GM19452 (cell line): Measurements from ENCODE around the gene CAMK1D.

Experiments
- ATAC-seq: cut with Tn5 transposase; IDR thresholded peaks from one replicate; pipeline ENCODE4 v1.9.1; 2021; ENCODE audit not compliant: unreplicated experiment

Gene CAMK1D

GRCh38 chr10:12397941-12398340 is 48.6 kb downstream of the CAMK1D start:
- ATAC-seq, result no peak

- ATAC-seq, result no peak
Measured at GRCh38 chr10:12400266-12400931, 51.1 kb downstream of the CAMK1D start.

- no peak for ATAC-seq
Measured at GRCh38 chr10:12401466-12401865, 52.1 kb downstream of the CAMK1D start.

- ATAC-seq, result no peak
Measured at GRCh38 chr10:12403119-12403518, 53.8 kb downstream of the CAMK1D start.

GRCh38 chr10:12405342-12406320 is 56.3 kb downstream of the CAMK1D start:
- ATAC-seq, result no peak

GRCh38 chr10:12406764-12407400 is 57.5 kb downstream of the CAMK1D start:
- ATAC-seq, result no peak

GRCh38 chr10:12408472-12408871 is 59.1 kb downstream of the CAMK1D start:
- ATAC-seq, result no peak

- ATAC-seq, result no peak
Measured at GRCh38 chr10:12409161-12409560, 59.8 kb downstream of the CAMK1D start.

- ATAC-seq, result no peak
Measured at GRCh38 chr10:12409613-12410012, 60.3 kb downstream of the CAMK1D start.

- no peak for ATAC-seq
Measured at GRCh38 chr10:12412666-12413368, 63.5 kb downstream of the CAMK1D start.

GRCh38 chr10:12413369-12413711 is 64.0 kb downstream of the CAMK1D start:
- ATAC-seq, result no peak

GRCh38 chr10:12414278-12414989 is 65.1 kb downstream of the CAMK1D start:
- ATAC-seq, result no peak

- no peak for ATAC-seq
Measured at GRCh38 chr10:12416344-12417050, 67.2 kb downstream of the CAMK1D start.

- no peak for ATAC-seq
Measured at GRCh38 chr10:12417331-12417730, 68.0 kb downstream of the CAMK1D start.

- no peak for ATAC-seq
Measured at GRCh38 chr10:12418000-12418399, 68.7 kb downstream of the CAMK1D start.

GRCh38 chr10:12418725-12419261 is 69.4 kb downstream of the CAMK1D start:
- ATAC-seq, result no peak

GRCh38 chr10:12419262-12419847 is 70.0 kb downstream of the CAMK1D start:
- no peak for ATAC-seq

- no peak for ATAC-seq
Measured at GRCh38 chr10:12420530-12421120, 71.3 kb downstream of the CAMK1D start.

- ATAC-seq, result no peak
Measured at GRCh38 chr10:12422189-12422588, 72.8 kb downstream of the CAMK1D start.
